Measurements from ENCODE around the gene PPHLN1. TPM values are rescaled to one million over a fixed set of nuclear protein-coding genes. Genes with fewer than 3 reads are reported as not detected.
A peak's percentile ranks its signal among the peaks of the same experiment; 100 is the strongest.

Gene PPHLN1
- total and polyA plus RNA-seq, 12 donors, result 22.5 to 91.1 (median 52.6) TPM

GRCh38 chr12:42409471-42409870 is 83.5 kb downstream of the PPHLN1 start:
- no peak for TF ChIP-seq POLR2A (IDR thresholded peaks at IDR 0.05)
- TF ChIP-seq, protein P1, sequence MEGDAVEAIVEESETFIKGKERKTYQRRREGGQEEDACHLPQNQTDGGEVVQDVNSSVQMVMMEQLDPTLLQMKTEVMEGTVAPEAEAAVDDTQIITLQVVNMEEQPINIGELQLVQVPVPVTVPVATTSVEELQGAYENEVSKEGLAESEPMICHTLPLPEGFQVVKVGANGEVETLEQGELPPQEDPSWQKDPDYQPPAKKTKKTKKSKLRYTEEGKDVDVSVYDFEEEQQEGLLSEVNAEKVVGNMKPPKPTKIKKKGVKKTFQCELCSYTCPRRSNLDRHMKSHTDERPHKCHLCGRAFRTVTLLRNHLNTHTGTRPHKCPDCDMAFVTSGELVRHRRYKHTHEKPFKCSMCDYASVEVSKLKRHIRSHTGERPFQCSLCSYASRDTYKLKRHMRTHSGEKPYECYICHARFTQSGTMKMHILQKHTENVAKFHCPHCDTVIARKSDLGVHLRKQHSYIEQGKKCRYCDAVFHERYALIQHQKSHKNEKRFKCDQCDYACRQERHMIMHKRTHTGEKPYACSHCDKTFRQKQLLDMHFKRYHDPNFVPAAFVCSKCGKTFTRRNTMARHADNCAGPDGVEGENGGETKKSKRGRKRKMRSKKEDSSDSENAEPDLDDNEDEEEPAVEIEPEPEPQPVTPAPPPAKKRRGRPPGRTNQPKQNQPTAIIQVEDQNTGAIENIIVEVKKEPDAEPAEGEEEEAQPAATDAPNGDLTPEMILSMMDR (IDR thresholded peaks at IDR 0.05), result no peak
- Histone ChIP-seq H3K27ac (no peak overlapping the region), H3K4me1 (replicated peaks in 1 of 2) (no peaks in the 10 kb centered on the region), H3K36me3 (replicated peaks in 1 of 2) (no peaks in the 10 kb centered on the region), H3K4me3 (no peak overlapping the region), H3K27me3 (no peaks in the 10 kb centered on the region), H3K9me3 (replicated peaks in 1 of 3) (no peaks in the 10 kb centered on the region)
- intact Hi-C loops (cut with DNase I), result no loop called here
- 75 to 89% (median 83%) methylated on average over 2 of the region's 2 CpGs for WGBS, 4 donors
- no peak for DNase-seq

GRCh38 chr12:42410340-42410739 is 84.4 kb downstream of the PPHLN1 start:
- DNase-seq, result no peak
- H3K36me3 ChIP-seq (replicated peaks in 1 of 2), result no peaks in the 10 kb centered on the region
- no peaks in the 10 kb centered on the region for H3K27me3 ChIP-seq
- H3K4me3 ChIP-seq, result no peak overlapping the region
- 48 to 62% (median 54%) methylated on average over 1 of the region's 1 CpG for WGBS, 4 donors
- TF ChIP-seq POLR2A (IDR thresholded peaks at IDR 0.05), result no peak
- TF ChIP-seq, protein P1 (IDR thresholded peaks at IDR 0.05), result no peak
- no peaks in the 10 kb centered on the region for H3K9me3 ChIP-seq (replicated peaks in 1 of 3)
- intact Hi-C loops (cut with DNase I), result no loop called here
- no peak overlapping the region for H3K27ac ChIP-seq
- no peaks in the 10 kb centered on the region for H3K4me1 ChIP-seq (replicated peaks in 1 of 2)

GRCh38 chr12:42420395-42420794 is 94.4 kb downstream of the PPHLN1 start:
- TF ChIP-seq, protein P1 (IDR thresholded peaks at IDR 0.05), result no peak
- TF ChIP-seq POLR2A (IDR thresholded peaks at IDR 0.05), result no peak
- H3K4me1 ChIP-seq (replicated peaks in 1 of 2), result peaks cover 0 to 21% of the 10 kb centered on the region in 2 donors
- no peak overlapping the region for H3K4me3 ChIP-seq
- H3K36me3 ChIP-seq (replicated peaks in 1 of 2), result no peaks in the 10 kb centered on the region
- WGBS, 4 donors, result 80 to 95% (median 86%) methylated on average over 3 of the region's 3 CpGs
- intact Hi-C loops (cut with DNase I), result no loop called here
- no peak for DNase-seq
- no peak overlapping the region for H3K27ac ChIP-seq
- H3K9me3 ChIP-seq (replicated peaks in 1 of 3), result no peaks in the 10 kb centered on the region
- H3K27me3 ChIP-seq, result no peaks in the 10 kb centered on the region

DNA sequence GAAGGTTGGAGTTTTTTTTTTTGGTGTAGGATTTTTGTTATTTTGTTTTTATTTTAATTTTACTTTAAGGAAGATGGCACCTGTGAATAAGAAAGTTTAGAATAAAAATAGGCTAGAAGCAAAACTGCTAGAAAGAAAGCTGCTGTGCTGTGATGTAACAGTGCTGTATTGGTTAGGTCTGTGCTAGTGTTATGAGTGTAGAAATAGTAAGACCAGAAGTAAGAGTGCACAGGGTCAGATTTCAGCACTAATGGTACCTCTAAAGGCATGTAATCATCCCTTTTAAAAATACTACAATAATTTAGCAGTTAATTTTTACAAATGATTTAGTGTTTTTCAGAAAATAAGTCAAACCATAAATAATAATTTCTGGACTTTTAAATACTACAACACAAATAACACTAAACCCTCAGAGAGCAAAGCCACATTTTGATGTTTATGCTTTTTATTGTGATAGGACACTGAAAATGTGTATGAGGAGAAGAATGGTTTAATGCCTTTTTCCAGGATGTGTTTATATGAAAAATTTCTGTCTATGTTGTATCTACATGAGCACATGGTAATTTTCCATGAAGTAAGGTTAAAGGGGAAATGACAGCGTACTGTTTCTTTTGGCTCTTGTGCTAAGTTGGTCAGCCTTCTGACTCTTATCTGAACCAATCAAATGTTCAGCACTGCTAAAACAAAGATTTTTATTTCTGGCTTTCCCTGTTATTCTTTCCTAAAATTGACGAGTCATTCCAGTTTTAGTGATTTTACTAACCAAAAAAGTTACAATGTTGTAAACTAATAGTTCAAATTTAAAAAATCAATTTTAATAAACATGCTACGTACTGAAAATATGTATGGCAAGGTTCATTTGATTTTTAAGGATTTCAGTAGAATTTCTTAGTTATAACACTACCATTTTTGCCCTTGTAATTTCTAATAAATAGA is 96.1 kb downstream of the PPHLN1 start:
- Histone ChIP-seq H3K4me3 (peak overlapping the region in 1 of 4 donors; percentile 31), H3K27ac (peak overlapping the region in 4 of 5 donors; percentile 13 to 69 (median 16)), H3K9me3 (replicated peaks in 1 of 3) (no peaks in the 10 kb centered on the region), H3K36me3 (replicated peaks in 1 of 2) (no peaks in the 10 kb centered on the region), H3K4me1 (replicated peaks in 1 of 2) (peaks cover 0 to 21% of the 10 kb centered on the region in 2 donors), H3K27me3 (no peaks in the 10 kb centered on the region)
- TF ChIP-seq, protein P1 (IDR thresholded peaks at IDR 0.05), result no peak
- no peak for TF ChIP-seq POLR2A (IDR thresholded peaks at IDR 0.05)
- DNase-seq, result no peak
- intact Hi-C loops (cut with DNase I), result no loop called here
- WGBS, 4 donors, result 26 to 51% (median 41%) methylated on average over 3 of the region's 3 CpGs
